GM23338 (cell line): Measurements from ENCODE around the gene FMNL1. TPM values are rescaled to one million over a fixed set of nuclear protein-coding genes. Genes with fewer than 3 reads are reported as not detected.

Source experiments
- ATAC-seq: fragments of 200-7000 bp; cut with Tn5 transposase; 3 replicates; pipeline ENCODE4 v1.9.1; 2020
- DNase-seq: peaks from one replicate; pipeline ENCODE4 v3.0.0-alpha.2; 2015; ENCODE audit warnings: low spot score
- H2AFZ ChIP-seq: fragments of 200-600 bp; sonication (generic); 2 replicates; pipeline ENCODE4 v1.8.0; 2016; ENCODE audit warnings: antibody characterized with exemption, mild to moderate bottlenecking, moderate library complexity
- H3F3A ChIP-seq: fragments of 200-600 bp; sonication (generic); replicated peaks from 2 replicates; pipeline ENCODE4 v1.8.0; 2017; ENCODE audit warnings: antibody characterized with exemption, mixed run types, low read depth
- H3K27ac ChIP-seq: fragments of 200-600 bp; sonication (generic); 2 replicates; pipeline ENCODE4 v1.6.1; 2016; ENCODE audit warnings: low read depth
- H3K27me3 ChIP-seq: fragments of 200-600 bp; sonication (generic); 2 replicates; pipeline ENCODE4 v1.8.0; 2016; ENCODE audit warnings: mild to moderate bottlenecking, mixed run types, moderate library complexity; ENCODE audit not compliant: insufficient read depth
- H3K36me3 ChIP-seq: fragments of 200-600 bp; sonication (generic); 2 replicates; pipeline ENCODE4 v1.8.0; 2016; ENCODE audit warnings: mild to moderate bottlenecking; ENCODE audit not compliant: insufficient read depth
- H3K4me1 ChIP-seq: fragments of 200-600 bp; sonication (generic); 2 replicates; pipeline ENCODE4 v1.8.0; 2016; ENCODE audit warnings: mild to moderate bottlenecking, moderate library complexity; ENCODE audit not compliant: insufficient read depth
- H3K4me2 ChIP-seq: fragments of 200-600 bp; sonication (generic); 2 replicates; pipeline ENCODE4 v1.7.1; 2017; ENCODE audit warnings: mixed run types
- H3K4me3 ChIP-seq: fragments of 200-600 bp; sonication (generic); 2 replicates; pipeline ENCODE4 v1.6.1; 2016; ENCODE audit warnings: mixed run types
- H3K79me2 ChIP-seq: fragments of 200-600 bp; sonication (generic); replicated peaks from 2 replicates; pipeline ENCODE4 v1.8.0; 2017; ENCODE audit warnings: mild to moderate bottlenecking; ENCODE audit not compliant: insufficient read depth
- H3K9me2 ChIP-seq: fragments of 200-600 bp; sonication (generic); 2 replicates; pipeline ENCODE4 v1.8.0; 2017; ENCODE audit not compliant: insufficient read depth
- H4K20me1 ChIP-seq: fragments of 200-600 bp; sonication (generic); replicated peaks from 2 replicates; pipeline ENCODE4 v1.8.0; 2017; ENCODE audit warnings: mild to moderate bottlenecking; ENCODE audit not compliant: insufficient read depth
- H3K27ac Mint-ChIP-seq: 2 replicates; pipeline ENCODE4 v1.8.0; 2020; ENCODE audit warnings: inconsistent platforms, mild to moderate bottlenecking, moderate library complexity, mixed read lengths
- H3K27me3 Mint-ChIP-seq: 3 replicates; pipeline ENCODE4 v1.8.0; 2022; ENCODE audit warnings: low read depth, mild to moderate bottlenecking, moderate library complexity, mixed read lengths, inconsistent platforms; ENCODE audit not compliant: insufficient read depth, poor library complexity
- H3K36me3 Mint-ChIP-seq: 3 replicates; pipeline ENCODE4 v1.8.0; 2021; ENCODE audit warnings: low read depth, mild to moderate bottlenecking, inconsistent platforms, moderate library complexity, mixed read lengths
- H3K4me1 Mint-ChIP-seq: 3 replicates; pipeline ENCODE4 v1.8.0; 2020; ENCODE audit warnings: mild to moderate bottlenecking, inconsistent platforms, mixed read lengths
- H3K4me3 Mint-ChIP-seq: 3 replicates; pipeline ENCODE4 v1.8.0; 2021; ENCODE audit warnings: moderate library complexity, mild to moderate bottlenecking, inconsistent platforms, mixed read lengths
- H3K9me3 Mint-ChIP-seq: 3 replicates; pipeline ENCODE4 v1.8.0; 2020; ENCODE audit warnings: moderate library complexity, mild to moderate bottlenecking, inconsistent platforms, mixed read lengths
- CTCF ChIP-seq, 2 experiments: fragments of 200-600 bp in 1 of 2; sonication (generic) in 1 of 2; conservative IDR thresholded peaks; 2 replicates each; pipeline versions ENCODE4 v1.5.1 to v1.6.1; 2016 to 2017; ENCODE audit warnings: antibody characterized with exemption in 2 of 2, low read depth in 2 of 2, mild to moderate bottlenecking in 2 of 2, moderate library complexity in 1 of 2
- REST ChIP-seq: IDR thresholded peaks from one replicate; pipeline ENCODE4 v1.6.1; 2018; ENCODE audit warnings: antibody characterized with exemption; ENCODE audit not compliant: unreplicated experiment
- STAT1 ChIP-seq: IDR thresholded peaks from one replicate; pipeline ENCODE4 v1.6.1; 2016; ENCODE audit warnings: antibody characterized with exemption; ENCODE audit not compliant: unreplicated experiment
- ZNF114 ChIP-seq: fragments of 250-450 bp; sonication (Bioruptor Pico); IDR thresholded peaks from 2 replicates; pipeline ENCODE4 v1.5.0; 2020; ENCODE audit warnings: mild to moderate bottlenecking, moderate library complexity
- ZNF462 ChIP-seq: fragments of 250-450 bp; sonication (Bioruptor Pico); IDR thresholded peaks from 2 replicates; pipeline ENCODE4 v1.5.0; 2020; ENCODE audit warnings: mild to moderate bottlenecking, moderate library complexity
- polyA plus RNA-seq: library from polyadenylated mRNA; unstranded; fragments of >200 nt; fragmentation: Nextera tagmentation; extraction: Ambion mirVana; gene quantifications from 2 replicates; pipeline ENCODE4 v1.2.1, GENCODE V29; 2016
- total RNA-seq: library from RNA; depleted of rRNA; stranded (reverse); fragments of >200 nt; shearing (Covaris generic); gene quantifications from 2 replicates; pipeline ENCODE4 v1.2.3, GENCODE V29; 2014

FMNL1 gene
- total and polyA plus RNA-seq, 2 experiments from 2014 or later, result 6.6 to 9.3 TPM

GRCh38 chr17:45231481-45232116, 9.9 kb downstream of the FMNL1 start:
- Histone ChIP-seq H3F3A (0 out of 2 replicates have a peak, but pooled peaks cover 2% of the 10 kb centered on the region), H3K79me2 (no peaks in the 10 kb centered on the region), H3K27ac (no peak overlapping the region), H3K36me3 (no peaks in the 10 kb centered on the region), H4K20me1 (no peaks in the 10 kb centered on the region; the same call in 1 of the 2 replicates), H3K4me2 (no peak overlapping the region), H3K4me1 (peaks cover 29% of the 10 kb centered on the region), H2AFZ (no peak overlapping the region), H3K27me3 (peaks cover 7% of the 10 kb centered on the region; the same call in 1 of the 2 replicates), H3K9me2 (no peaks in the 10 kb centered on the region), H3K4me3 (no peak overlapping the region)
- ATAC-seq (peak; percentile 46), DNase-seq (peak; percentile 79)
- Mint-ChIP-seq H3K27ac (no peak overlapping the region), H3K9me3 (no peaks in the 10 kb centered on the region; the same call in 2 of the 3 replicates), H3K4me3 (no peak overlapping the region), H3K36me3 (no peaks in the 10 kb centered on the region), H3K4me1 (peaks cover 41% of the 10 kb centered on the region), H3K27me3 (peaks cover 21% of the 10 kb centered on the region)
- TF ChIP-seq CTCF (conservative IDR thresholded peaks at IDR 0.05; ENCODE audit: low read depth in 2 of 2) (peak; percentile 55 to 81), STAT1 (no peak)

GRCh38 chr17:45232514-45233422, 11.1 kb downstream of the FMNL1 start:
- H3K79me2 ChIP-seq, result no peaks in the 10 kb centered on the region
- H3K27ac Mint-ChIP-seq, result no peak overlapping the region
- no peaks in the 10 kb centered on the region for H3K36me3 ChIP-seq
- DNase-seq, result no peak
- H4K20me1 ChIP-seq, result no peaks in the 10 kb centered on the region; the same call in 1 of the 2 replicates
- TF ChIP-seq ZNF114 (CRISPR knock-in tag), result no peak
- no peak for TF ChIP-seq REST
- no peak for TF ChIP-seq ZNF462 (CRISPR knock-in tag)
- peaks cover 17% of the 10 kb centered on the region for H3K27me3 ChIP-seq
- peaks cover 41% of the 10 kb centered on the region for H3K4me1 Mint-ChIP-seq
- H3K9me2 ChIP-seq, result no peaks in the 10 kb centered on the region
- H3K4me3 ChIP-seq, result no peak overlapping the region
- H3K27ac ChIP-seq, result no peak overlapping the region
- H3F3A ChIP-seq, result 0 out of 2 replicates have a peak, but pooled peaks cover 2% of the 10 kb centered on the region
- H3K27me3 Mint-ChIP-seq, result peaks cover 23% of the 10 kb centered on the region
- H2AFZ ChIP-seq, result no peak overlapping the region
- no peaks in the 10 kb centered on the region; the same call in 2 of the 3 replicates for H3K36me3 Mint-ChIP-seq
- H3K4me2 ChIP-seq, result no peak overlapping the region
- no peak overlapping the region; the same call in 2 of the 3 replicates for H3K4me3 Mint-ChIP-seq
- H3K4me1 ChIP-seq, result peaks cover 29% of the 10 kb centered on the region
- H3K9me3 Mint-ChIP-seq, result no peaks in the 10 kb centered on the region
- no peak for ATAC-seq
